Omental fat pad (tissue), 4 donors: ENCODE results near the gene GVQW3. TPM values are rescaled to one million over a fixed set of nuclear protein-coding genes. Genes with fewer than 3 reads are reported as not detected.

Experiments
- ATAC-seq: fragments of 150-250 bp; one replicate; pipeline ENCODE4 v1.9.1; 2016; ENCODE audit warnings: mild to moderate bottlenecking, moderate library complexity; ENCODE audit not compliant: low FRiP score
- DNase-seq: peaks from one replicate; pipeline ENCODE4 v3.0.0-alpha.2; 2019; ENCODE audit warnings: low spot score
- total RNA-seq, 4 donors: library from RNA; depleted of rRNA; stranded (reverse); fragments of >200 nt; gene quantifications; one replicate each; pipeline ENCODE4 v1.1.0, GENCODE V29; 2016
- TF ChIP-seq, protein P1 (sequence below), 3 donors: fragments of 450-650 bp; IDR thresholded peaks; one replicate each; pipeline ENCODE4 v1.5.1; 2016 to 2017; ENCODE audit warnings: antibody characterized with exemption in 3 of 3, mild to moderate bottlenecking in 3 of 3, moderate library complexity in 2 of 3

The GVQW3 gene
- total RNA-seq, 4 donors from 2014 or later: 0.96 to 2.0 (median 1.4) TPM

DNA sequence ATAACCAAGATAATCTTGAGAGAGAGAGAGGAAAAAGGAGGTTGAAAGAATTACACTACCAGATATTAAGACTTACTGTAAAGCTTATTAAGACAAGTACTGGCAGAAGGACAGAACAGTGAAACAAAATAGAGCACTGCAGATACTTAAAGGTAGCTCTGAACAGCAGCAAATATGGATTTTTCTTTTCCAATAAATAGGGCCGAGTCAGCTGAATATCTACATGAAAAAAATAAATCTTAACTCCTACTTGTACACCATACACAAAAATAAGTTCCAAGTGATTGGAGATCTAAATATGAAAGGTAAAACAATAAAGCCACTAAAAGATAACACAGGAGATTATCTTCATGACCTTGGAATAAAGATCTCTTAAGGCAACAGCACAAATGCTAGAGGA is 12.6 kb upstream of the GVQW3 start:
- DNase-seq: no peak
- ATAC-seq: no peak
- TF ChIP-seq, protein P1, sequence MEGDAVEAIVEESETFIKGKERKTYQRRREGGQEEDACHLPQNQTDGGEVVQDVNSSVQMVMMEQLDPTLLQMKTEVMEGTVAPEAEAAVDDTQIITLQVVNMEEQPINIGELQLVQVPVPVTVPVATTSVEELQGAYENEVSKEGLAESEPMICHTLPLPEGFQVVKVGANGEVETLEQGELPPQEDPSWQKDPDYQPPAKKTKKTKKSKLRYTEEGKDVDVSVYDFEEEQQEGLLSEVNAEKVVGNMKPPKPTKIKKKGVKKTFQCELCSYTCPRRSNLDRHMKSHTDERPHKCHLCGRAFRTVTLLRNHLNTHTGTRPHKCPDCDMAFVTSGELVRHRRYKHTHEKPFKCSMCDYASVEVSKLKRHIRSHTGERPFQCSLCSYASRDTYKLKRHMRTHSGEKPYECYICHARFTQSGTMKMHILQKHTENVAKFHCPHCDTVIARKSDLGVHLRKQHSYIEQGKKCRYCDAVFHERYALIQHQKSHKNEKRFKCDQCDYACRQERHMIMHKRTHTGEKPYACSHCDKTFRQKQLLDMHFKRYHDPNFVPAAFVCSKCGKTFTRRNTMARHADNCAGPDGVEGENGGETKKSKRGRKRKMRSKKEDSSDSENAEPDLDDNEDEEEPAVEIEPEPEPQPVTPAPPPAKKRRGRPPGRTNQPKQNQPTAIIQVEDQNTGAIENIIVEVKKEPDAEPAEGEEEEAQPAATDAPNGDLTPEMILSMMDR (IDR thresholded peaks at IDR 0.05): no peak

DNA sequence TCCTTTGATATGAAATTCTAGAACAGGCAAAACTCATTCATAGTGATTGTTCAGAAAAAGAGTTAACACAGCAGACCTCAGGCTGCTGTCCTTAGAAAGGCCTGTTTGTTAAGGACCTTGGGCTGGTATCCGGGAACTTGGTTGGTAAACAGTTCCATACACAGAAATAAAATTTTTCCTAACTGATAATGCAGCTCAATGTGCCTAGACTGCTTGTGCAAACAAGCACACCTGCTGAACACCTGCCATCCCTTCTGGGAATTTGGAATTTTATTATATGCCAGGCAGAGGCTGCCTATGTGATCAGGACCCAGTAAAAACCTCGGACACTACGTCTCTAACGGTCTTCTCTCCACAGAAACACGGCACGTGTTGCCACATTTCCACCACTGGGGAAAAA is 11.7 kb upstream of the GVQW3 start:
- TF ChIP-seq, protein P1 (IDR thresholded peaks at IDR 0.05): no peak
- DNase-seq: no peak
- no peak for ATAC-seq

DNA sequence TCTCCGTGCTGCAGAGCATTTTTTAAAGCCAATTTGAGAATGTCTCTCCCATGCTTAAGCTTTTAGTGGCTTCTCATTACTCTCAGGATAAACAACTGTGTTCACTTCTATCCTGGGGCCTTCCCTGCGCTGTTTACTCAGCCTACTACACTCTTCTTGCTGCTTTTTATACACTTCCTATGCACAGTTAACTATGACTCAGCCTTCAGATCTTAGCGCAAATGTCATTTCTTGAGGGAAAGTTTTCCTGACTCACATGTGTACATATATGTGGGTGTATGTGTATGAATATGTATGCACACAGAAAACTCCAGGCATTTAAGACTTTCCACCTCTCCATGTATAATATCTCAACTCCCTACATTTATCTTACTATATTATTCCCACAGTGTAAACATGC is 10.0 kb upstream of the GVQW3 start:
- DNase-seq: no peak
- TF ChIP-seq, protein P1 (IDR thresholded peaks at IDR 0.05): no peak
- ATAC-seq: peak; percentile 54

DNA sequence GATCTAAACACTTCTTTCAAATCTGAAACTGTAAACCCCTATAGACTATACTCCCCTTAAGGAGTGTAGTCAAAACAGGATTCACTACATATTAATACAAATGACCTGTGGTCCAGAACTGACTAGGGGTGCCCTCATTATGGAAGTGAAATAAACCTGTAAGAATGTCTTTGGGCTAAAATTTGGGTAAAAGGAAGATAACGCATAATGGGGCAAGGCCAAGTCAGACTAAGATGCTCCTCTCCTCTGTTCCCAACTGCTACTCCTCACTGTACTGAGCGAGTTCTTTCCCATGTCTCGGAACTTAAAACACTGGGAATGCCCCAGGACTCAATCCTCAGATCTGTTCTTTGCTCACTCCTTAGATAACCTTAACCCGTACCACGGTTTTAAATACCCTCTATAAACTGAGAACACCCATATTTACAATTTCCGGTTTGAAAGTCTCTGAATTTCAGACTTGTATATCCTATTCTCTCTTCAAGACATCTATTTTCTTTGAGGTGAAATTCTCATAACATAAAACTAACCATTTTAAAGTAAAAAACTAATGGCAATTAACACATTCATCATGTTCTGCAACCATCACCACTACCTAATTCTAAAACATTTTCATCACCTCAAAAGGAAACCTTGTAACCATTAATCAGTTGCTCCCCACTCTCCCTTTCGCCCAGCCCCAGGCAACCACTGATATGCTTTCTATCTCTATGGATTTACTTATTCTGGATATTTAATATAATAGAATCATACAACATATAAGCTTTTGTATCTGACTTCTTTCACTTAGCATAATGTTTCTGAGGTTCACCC is 4.2 kb upstream of the GVQW3 start:
- DNase-seq: no peak
- ATAC-seq: no peak
- TF ChIP-seq, protein P1 (IDR thresholded peaks at IDR 0.05): no peak

DNA sequence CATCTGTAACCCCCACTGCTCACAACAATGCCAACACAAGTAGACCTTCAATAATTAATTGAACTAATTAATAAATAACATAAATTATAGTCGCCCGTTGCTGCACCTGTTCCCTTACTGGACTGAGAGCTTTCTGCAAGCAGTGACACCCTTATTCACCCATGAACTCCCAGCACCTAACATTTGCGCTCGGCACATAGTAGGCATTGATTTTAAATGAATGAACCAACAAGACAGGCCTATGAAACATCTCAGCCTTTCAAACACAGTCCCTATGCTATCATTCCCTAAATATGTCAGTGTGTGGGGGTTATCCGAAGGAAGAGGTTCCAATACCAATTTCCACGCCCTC is 1.3 kb upstream of the GVQW3 start:
- DNase-seq (no peak), ATAC-seq (no peak)
- TF ChIP-seq, protein P1 (IDR thresholded peaks at IDR 0.05): no peak

DNA sequence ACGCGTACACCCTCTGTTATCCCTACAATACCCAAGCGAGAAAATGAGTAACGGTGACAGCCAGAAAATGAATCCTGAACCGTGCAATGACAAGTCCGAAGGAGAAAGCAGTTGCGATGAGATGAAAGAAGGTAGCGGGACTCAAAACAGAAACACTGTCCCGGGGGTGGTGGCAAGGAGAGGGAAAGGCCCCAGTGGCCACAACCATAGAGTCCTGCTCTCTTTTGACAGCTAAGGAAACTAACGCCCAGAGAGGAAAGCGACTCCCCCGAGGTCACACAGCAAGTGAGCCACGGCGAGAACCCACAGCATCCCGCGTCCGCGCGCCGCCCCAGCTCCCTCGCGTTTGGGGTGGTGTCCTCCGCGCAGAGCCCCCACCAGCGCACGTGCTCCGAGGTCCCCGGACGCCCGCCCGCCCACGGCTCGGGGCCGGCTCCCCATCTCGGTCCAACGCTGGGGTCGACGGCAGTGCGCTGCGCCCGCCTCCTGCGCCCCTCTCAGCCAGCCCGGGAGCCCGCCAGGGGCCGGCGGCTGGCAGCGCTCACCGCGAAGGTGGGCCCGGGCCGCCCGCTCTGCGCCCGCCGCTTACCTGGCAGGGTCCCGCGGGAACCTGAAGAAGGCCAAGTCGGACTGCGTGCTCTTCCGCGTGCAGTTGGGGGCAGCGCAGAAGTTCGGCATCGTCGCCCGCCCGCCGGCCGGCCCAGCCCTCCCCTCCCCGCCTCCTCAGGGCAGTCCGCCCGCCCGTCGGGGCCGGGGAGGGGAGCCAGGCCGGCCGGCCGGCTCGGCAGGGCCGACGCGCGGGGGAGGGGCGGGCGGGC is 755 bp upstream of the GVQW3 start:
- ATAC-seq: peak; percentile 80
- TF ChIP-seq, protein P1 (IDR thresholded peaks at IDR 0.05): no peak
- no peak for DNase-seq
